Neuronal stem cell (in vitro differentiated cells): Measurements from ENCODE around the gene KRTAP4-4.
"Not testable (repeated sequence)": the region's sequence is repeated elsewhere in the genome, so short reads cannot be mapped to it uniquely, and the experiment has no call there.

Experiments used
- DNase-seq: peaks from one replicate; pipeline ENCODE4 v3.0.0-alpha.2; 2013; ENCODE audit warnings: low spot score
- H2AFZ ChIP-seq: one replicate; pipeline ENCODE4 v1.6.1; 2013; ENCODE audit warnings: mild to moderate bottlenecking, low read length, inconsistent platforms
- H2AK5ac ChIP-seq: 2 replicates; pipeline ENCODE4 v1.6.1; 2013; ENCODE audit warnings: low read depth, mild to moderate bottlenecking, inconsistent platforms, low read length, moderate library complexity, mixed read lengths
- H2BK120ac ChIP-seq: 2 replicates; pipeline ENCODE4 v1.6.1; 2013; ENCODE audit warnings: low read depth, mild to moderate bottlenecking, inconsistent platforms, low read length, moderate library complexity, mixed read lengths
- H2BK12ac ChIP-seq: one replicate; pipeline ENCODE4 v1.6.1; 2013; ENCODE audit warnings: low read length, inconsistent platforms
- H2BK15ac ChIP-seq: 2 replicates; pipeline ENCODE4 v1.6.1; 2013; ENCODE audit warnings: mild to moderate bottlenecking, low read length, inconsistent platforms, mixed read lengths
- H2BK5ac ChIP-seq: one replicate; pipeline ENCODE4 v1.6.1; 2013; ENCODE audit warnings: inconsistent platforms, mild to moderate bottlenecking, low read length, moderate library complexity
- H3K14ac ChIP-seq: one replicate; pipeline ENCODE4 v1.6.1; 2013; ENCODE audit warnings: low read length, inconsistent platforms
- H3K18ac ChIP-seq: 2 replicates; pipeline ENCODE4 v1.6.1; 2013; ENCODE audit warnings: low read length, inconsistent platforms
- H3K23ac ChIP-seq: 2 replicates; pipeline ENCODE4 v1.6.1; 2013; ENCODE audit warnings: low read depth, mild to moderate bottlenecking, mixed read lengths, low read length, inconsistent platforms; ENCODE audit not compliant: poor library complexity
- H3K27ac ChIP-seq: replicated peaks from 3 replicates; pipeline ENCODE4 v1.5.1; 2013; ENCODE audit warnings: low read length, inconsistent platforms
- H3K27me3 ChIP-seq, 3 experiments: 2 replicates each; pipeline ENCODE4 v1.6.1; 2013; ENCODE audit warnings: low read length in 3 of 3, mild to moderate bottlenecking in 2 of 3, inconsistent platforms in 1 of 3, low read depth in 1 of 3, mixed read lengths in 1 of 3, moderate library complexity in 1 of 3; ENCODE audit not compliant: control insufficient read depth in 3 of 3, insufficient read depth in 3 of 3
- H3K36me3 ChIP-seq, 2 donors: replicated peaks in 1 of 2; 2 replicates each; pipeline ENCODE4 v1.6.1; 2013; ENCODE audit warnings: low read length in 2 of 2; ENCODE audit not compliant: control insufficient read depth in 2 of 2, insufficient read depth in 2 of 2
- H3K4ac ChIP-seq: 2 replicates; pipeline ENCODE4 v1.6.1; 2013; ENCODE audit warnings: inconsistent platforms, mild to moderate bottlenecking, low read length, moderate library complexity
- H3K4me1 ChIP-seq, 2 donors: 1 replicate in 1 of 2; 2 replicates in 1 of 2; pipeline ENCODE4 v1.6.1; 2013; ENCODE audit warnings: low read length in 2 of 2, low read depth in 1 of 2; ENCODE audit not compliant: control insufficient read depth in 2 of 2, insufficient read depth in 1 of 2
- H3K4me2 ChIP-seq: one replicate; pipeline ENCODE4 v1.6.1; 2013; ENCODE audit warnings: mild to moderate bottlenecking, low read length, inconsistent platforms; ENCODE audit not compliant: insufficient read depth, poor library complexity, severe bottlenecking
- H3K4me3 ChIP-seq, 2 donors: 2 replicates each; pipeline ENCODE4 v1.5.1; 2013; ENCODE audit warnings: low read length in 2 of 2, mild to moderate bottlenecking in 2 of 2, inconsistent platforms in 1 of 2, moderate library complexity in 1 of 2
- H3K79me1 ChIP-seq: one replicate; pipeline ENCODE4 v1.6.1; 2013; ENCODE audit warnings: low read depth, mild to moderate bottlenecking, inconsistent platforms, low read length, moderate library complexity
- H3K9ac ChIP-seq: one replicate; pipeline ENCODE4 v1.6.1; 2013; ENCODE audit warnings: mild to moderate bottlenecking, low read depth, low read length, inconsistent platforms; ENCODE audit not compliant: poor library complexity
- H3K9me3 ChIP-seq, 2 donors: replicated peaks in 1 of 2; 2 replicates each; pipeline versions ENCODE3 to v1.6.1; 2013; ENCODE audit warnings: low read length in 2 of 2, mild to moderate bottlenecking in 2 of 2, inconsistent platforms in 1 of 2, low read depth in 1 of 2, mixed read lengths in 1 of 2, moderate library complexity in 1 of 2; ENCODE audit not compliant: control insufficient read depth in 2 of 2, insufficient read depth in 1 of 2
- H4K8ac ChIP-seq: one replicate; pipeline ENCODE4 v1.6.1; 2013; ENCODE audit warnings: low read depth, mild to moderate bottlenecking, inconsistent platforms, low read length, moderate library complexity
- H4K91ac ChIP-seq: one replicate; pipeline ENCODE4 v1.6.1; 2013; ENCODE audit warnings: low read length, low read depth, mild to moderate bottlenecking, inconsistent platforms; ENCODE audit not compliant: poor library complexity
- WGBS, 2 donors: extraction: QIAGEN DNeasy Blood & Tissue Kit; methylation state at CpG; one replicate each; pipeline ENCODE4 v1.1.7; 2013; ENCODE audit warnings: missing lambda C conversion rate in 2 of 2, mixed read lengths in 1 of 2; ENCODE audit not compliant: insufficient read length in 2 of 2, insufficient replicate concordance in 1 of 2; ENCODE audit errors: extremely low coverage in 2 of 2; 5-methylcytosine and 5-hydroxymethylcytosine counted together

Gene KRTAP4-4

GRCh38 chr17:41144846-41145245 is 15.7 kb downstream of the KRTAP4-4 start:
- no peak overlapping the region for H3K14ac ChIP-seq
- no peak overlapping the region for H4K8ac ChIP-seq
- no CpG with 5 or more reads among the region's 1 CpG for WGBS, 2 donors
- H2BK5ac ChIP-seq: no peak overlapping the region
- H3K4me1 ChIP-seq: no peaks in the 10 kb centered on the region
- no peak overlapping the region for H3K27ac ChIP-seq
- H2AFZ ChIP-seq: no peak overlapping the region
- H3K23ac ChIP-seq: no peak overlapping the region
- DNase-seq: no peak
- H3K9me3 ChIP-seq: no peaks in the 10 kb centered on the region
- H4K91ac ChIP-seq: no peak overlapping the region
- no peak overlapping the region for H3K9ac ChIP-seq
- no peak overlapping the region for H3K18ac ChIP-seq
- H2BK120ac ChIP-seq: no peak overlapping the region
- no peaks in the 10 kb centered on the region for H3K36me3 ChIP-seq
- H3K4me2 ChIP-seq: no peak overlapping the region
- no peak overlapping the region for H2AK5ac ChIP-seq
- H2BK15ac ChIP-seq: no peak overlapping the region
- H2BK12ac ChIP-seq: no peak overlapping the region
- no peak overlapping the region for H3K4ac ChIP-seq
- no peaks in the 10 kb centered on the region for H3K27me3 ChIP-seq
- H3K79me1 ChIP-seq: no peaks in the 10 kb centered on the region
- no peak overlapping the region for H3K4me3 ChIP-seq

GRCh38 chr17:41141361-41141760 is 19.2 kb downstream of the KRTAP4-4 start:
- no peak overlapping the region for H2BK120ac ChIP-seq
- H2BK15ac ChIP-seq: no peak overlapping the region
- no peak overlapping the region for H4K91ac ChIP-seq
- H3K4me2 ChIP-seq: no peak overlapping the region
- no peaks in the 10 kb centered on the region for H3K79me1 ChIP-seq
- DNase-seq: no peak
- no peak overlapping the region for H2AK5ac ChIP-seq
- H3K36me3 ChIP-seq: no peaks in the 10 kb centered on the region
- no peak overlapping the region for H3K14ac ChIP-seq
- H3K27ac ChIP-seq: no peak overlapping the region
- no peak overlapping the region for H3K18ac ChIP-seq
- no peak overlapping the region for H3K23ac ChIP-seq
- H2BK12ac ChIP-seq: no peak overlapping the region
- no peak overlapping the region for H3K4me3 ChIP-seq
- no peak overlapping the region for H3K9ac ChIP-seq
- no peaks in the 10 kb centered on the region for H3K9me3 ChIP-seq
- no peak overlapping the region for H2AFZ ChIP-seq
- no peaks in the 10 kb centered on the region for H3K4me1 ChIP-seq
- H2BK5ac ChIP-seq: no peak overlapping the region
- H3K4ac ChIP-seq: no peak overlapping the region
- H4K8ac ChIP-seq: no peak overlapping the region
- no peaks in the 10 kb centered on the region for H3K27me3 ChIP-seq

- no peak within 1 kb of the TSS for H3K4me2 ChIP-seq
- peak within 1 kb of the TSS; percentile 55 for H3K18ac ChIP-seq
- H3K23ac ChIP-seq: no peak within 1 kb of the TSS
- H3K27me3 ChIP-seq: no peaks in the 10 kb centered on the region
- peak within 1 kb of the TSS; percentile 29 for H2AK5ac ChIP-seq
- no peaks in the 10 kb centered on the region for H3K36me3 ChIP-seq
- no peak within 1 kb of the TSS for H4K8ac ChIP-seq
- peak within 1 kb of the TSS; percentile 78 for H3K9ac ChIP-seq
- H3K4ac ChIP-seq: no peak within 1 kb of the TSS
- no peak within 1 kb of the TSS for H3K4me3 ChIP-seq
- peak within 1 kb of the TSS; percentile 22 for H4K91ac ChIP-seq
- no peak within 1 kb of the TSS for H2BK15ac ChIP-seq
- no peak within 1 kb of the TSS for H2BK5ac ChIP-seq
- no peak for DNase-seq
- no peaks in the 10 kb centered on the region for H3K9me3 ChIP-seq
- H2BK12ac ChIP-seq: no peak within 1 kb of the TSS
- H2BK120ac ChIP-seq: no peak within 1 kb of the TSS
- WGBS, 2 donors: no CpG with 5 or more reads among the region's 6 CpGs
- H2AFZ ChIP-seq: no peak within 1 kb of the TSS
- H3K14ac ChIP-seq: no peak within 1 kb of the TSS
- H3K4me1 ChIP-seq: no peaks in the 10 kb centered on the region
- no peaks in the 10 kb centered on the region for H3K79me1 ChIP-seq
- no peak within 1 kb of the TSS for H3K27ac ChIP-seq
Measured at GRCh38 chr17:41140360-41141131, 20.0 kb downstream of the KRTAP4-4 start, which contains the start of gene KRTAP4-6. TSS of gene KRTAP4-6 (minus strand) at chr17:41140544. CDS start at chr17:41140487, 57 bp downstream.

GRCh38 chr17:41139865-41140264 is 20.7 kb downstream of the KRTAP4-4 start:
- not testable (repeated sequence) for H3K9me3 ChIP-seq, H3K79me1 ChIP-seq, H2BK15ac ChIP-seq, H2BK120ac ChIP-seq, H3K4ac ChIP-seq, H2BK5ac ChIP-seq, H3K4me2 ChIP-seq, H4K8ac ChIP-seq, H2BK12ac ChIP-seq, H3K4me1 ChIP-seq, H3K27me3 ChIP-seq, H3K4me3 ChIP-seq, H3K36me3 ChIP-seq, H2AFZ ChIP-seq, H3K14ac ChIP-seq, DNase-seq, H3K27ac ChIP-seq, H3K23ac ChIP-seq
- Histone ChIP-seq H3K18ac (peak overlapping the region; percentile 55), H2AK5ac (peak overlapping the region; percentile 29), H4K91ac (peak overlapping the region; percentile 22), H3K9ac (peak overlapping the region; percentile 78)
- whole genome bisulfite sequencing, 2 donors: no CpG with 5 or more reads among the region's 12 CpGs
